Naive thymus-derived CD4-positive, alpha-beta T cell (primary cell): Measurements from ENCODE around the gene SEC61A1. TPM values are rescaled to one million over a fixed set of nuclear protein-coding genes. Genes with fewer than 3 reads are reported as not detected.
A peak's percentile ranks its signal among the peaks of the same experiment; 100 is the strongest.

ENCODE experiments used
- ATAC-seq: fragments of 150-1000 bp; cut with Tn5 transposase; 2 replicates; pipeline ENCODE4 v1.10.0; 2021; ENCODE audit warnings: mild to moderate bottlenecking, moderate library complexity
- CTCF ChIA-PET: fragments of 350-600 bp; sonication (Branson Sonifier 250); formaldehyde crosslinking; loops from one replicate; lab custom pipeline; 2021; ENCODE audit warnings: antibody characterized with exemption; lab: Charles Lee
- POLR2A ChIA-PET: fragments of 350-600 bp; sonication (Branson Sonifier 250); formaldehyde crosslinking; loops from one replicate; lab custom pipeline; 2021; ENCODE audit warnings: antibody characterized with exemption, inconsistent platforms; lab: Charles Lee
- DNase-seq, 9 donors: peaks; one replicate each; pipeline versions ENCODE4 v3.0.0 to v3.0.0-alpha.2; 2020 to 2022; ENCODE audit warnings: mixed read lengths in 1 of 9
- H3K27ac ChIP-seq: one replicate; pipeline ENCODE4 v1.7.0; 2013; ENCODE audit warnings: mild to moderate bottlenecking, low read depth, low read length, moderate library complexity
- H3K27me3 ChIP-seq, 2 donors: one replicate each; pipeline ENCODE4 v1.7.0; 2013; ENCODE audit warnings: low read length in 2 of 2, mild to moderate bottlenecking in 2 of 2, moderate library complexity in 2 of 2; ENCODE audit not compliant: control insufficient read depth in 2 of 2, insufficient read depth in 2 of 2
- H3K36me3 ChIP-seq, 3 experiments: 1 replicate in 2 of 3; 2 replicates in 1 of 3; pipeline ENCODE4 v1.7.0; 2013; ENCODE audit warnings: low read length in 3 of 3, mild to moderate bottlenecking in 3 of 3, moderate library complexity in 1 of 3; ENCODE audit not compliant: insufficient read depth in 3 of 3, control insufficient read depth in 2 of 3
- H3K4me1 ChIP-seq, 2 donors: one replicate each; pipeline ENCODE4 v1.7.0; 2013; ENCODE audit warnings: low read length in 2 of 2, mild to moderate bottlenecking in 2 of 2, moderate library complexity in 1 of 2; ENCODE audit not compliant: control insufficient read depth in 2 of 2, insufficient read depth in 2 of 2
- H3K4me3 ChIP-seq: 2 replicates; pipeline ENCODE4 v1.7.0; 2013; ENCODE audit warnings: mild to moderate bottlenecking, low read length
- H3K9me3 ChIP-seq, 3 experiments: 1 replicate in 2 of 3; 2 replicates in 1 of 3; pipeline ENCODE4 v1.7.0; 2013; ENCODE audit warnings: low read length in 3 of 3; ENCODE audit not compliant: control insufficient read depth in 2 of 3
- H3K27ac Mint-ChIP-seq, 9 donors: one replicate each; pipeline ENCODE4 v1.8.0; 2020 to 2022; ENCODE audit warnings: mixed read lengths in 9 of 9, mild to moderate bottlenecking in 8 of 9, moderate library complexity in 5 of 9, inconsistent platforms in 2 of 9
- H3K27me3 Mint-ChIP-seq, 5 donors: one replicate each; pipeline ENCODE4 v1.8.0; 2021 to 2022; ENCODE audit warnings: mixed read lengths in 5 of 5, mild to moderate bottlenecking in 1 of 5
- H3K36me3 Mint-ChIP-seq, 5 donors: one replicate each; pipeline ENCODE4 v1.8.0; 2020 to 2022; ENCODE audit warnings: mixed read lengths in 5 of 5, mild to moderate bottlenecking in 3 of 5, inconsistent platforms in 1 of 5
- H3K4me1 Mint-ChIP-seq, 7 donors: one replicate each; pipeline ENCODE4 v1.8.0; 2020 to 2022; ENCODE audit warnings: mixed read lengths in 7 of 7, mild to moderate bottlenecking in 3 of 7, inconsistent platforms in 1 of 7
- H3K4me3 Mint-ChIP-seq, 10 donors: one replicate each; pipeline ENCODE4 v1.8.0; 2020 to 2022; ENCODE audit warnings: mild to moderate bottlenecking in 10 of 10, mixed read lengths in 10 of 10, moderate library complexity in 6 of 10, inconsistent platforms in 2 of 10
- H3K9me3 Mint-ChIP-seq, 11 donors: one replicate each; pipeline ENCODE4 v1.8.0; 2020 to 2022; ENCODE audit warnings: mixed read lengths in 11 of 11, mild to moderate bottlenecking in 4 of 11, inconsistent platforms in 1 of 11, moderate library complexity in 1 of 11
- intact Hi-C, 2 donors: fragments of 100-400 bp; cut with micrococcal nuclease; formaldehyde crosslinking; loops; one replicate each; pipeline ENCODE4 v1.15.1; 2023
- polyA plus RNA-seq, 2 donors: library from polyadenylated mRNA; unstranded; fragments of 300-500 nt; fragmentation: Illumina TruSeq; gene quantifications; one replicate each; pipeline ENCODE4 v1.2.3, GENCODE V29; 2021
- total RNA-seq, 6 experiments: library from RNA in 5 of 6; stranded (reverse) in 5 of 6; gene quantifications; 1 replicate in 5 of 6; 2 replicates in 1 of 6; pipeline ENCODE4 v1.2.3 and lab custom pipeline; 2021 to 2026

SEC61A1 gene
- total and polyA plus RNA-seq, 7 experiments from 2014 or later: 94.8 to 219 (median 117) TPM

GRCh38 chr3:128040041-128040440, 12.2 kb upstream of the SEC61A1 start:
- Histone ChIP-seq H3K9me3 (no peaks in the 10 kb centered on the region), H3K27ac (no peak overlapping the region), H3K4me3 (no peak overlapping the region), H3K36me3 (no peaks in the 10 kb centered on the region), H3K4me1 (no peaks in the 10 kb centered on the region), H3K27me3 (no peaks in the 10 kb centered on the region)
- DNase-seq (no peak), ATAC-seq (no peak)
- H3K4me3 Mint-ChIP-seq: no peak overlapping the region
- intact Hi-C loops: no loop called here
- H3K9me3 Mint-ChIP-seq: peaks cover 0 to 2% (median 0%) of the 10 kb centered on the region in 11 donors
- CTCF ChIA-PET: no interaction called here
- no peak overlapping the region for H3K27ac Mint-ChIP-seq
- H3K36me3 Mint-ChIP-seq: no peaks in the 10 kb centered on the region
- H3K27me3 Mint-ChIP-seq: peaks cover 4 to 31% (median 10%) of the 10 kb centered on the region in 5 donors
- no peaks in the 10 kb centered on the region for H3K4me1 Mint-ChIP-seq
- POLR2A ChIA-PET: no interaction called here

GRCh38 chr3:128040660-128041059, 11.6 kb upstream of the SEC61A1 start:
- Mint-ChIP-seq H3K4me1 (no peaks in the 10 kb centered on the region), H3K36me3 (no peaks in the 10 kb centered on the region)
- no peak for ATAC-seq

GRCh38 chr3:128041344-128041743, 10.9 kb upstream of the SEC61A1 start:
- Histone ChIP-seq H3K4me3 (no peak overlapping the region), H3K9me3 (no peaks in the 10 kb centered on the region), H3K36me3 (no peaks in the 10 kb centered on the region), H3K27ac (no peak overlapping the region), H3K4me1 (no peaks in the 10 kb centered on the region), H3K27me3 (no peaks in the 10 kb centered on the region)
- no peaks in the 10 kb centered on the region for H3K4me1 Mint-ChIP-seq
- no peak overlapping the region for H3K4me3 Mint-ChIP-seq
- intact Hi-C loops: no loop called here
- H3K36me3 Mint-ChIP-seq: no peaks in the 10 kb centered on the region
- ChIA-PET CTCF (interaction anchor here (0.6 kb wide), 1 partner anchor 497 kb away, joined by 3 read pairs; no protein-coding TSS in a partner anchor), POLR2A (no interaction called here)
- no peak overlapping the region for H3K27ac Mint-ChIP-seq
- ATAC-seq (no peak), DNase-seq (no peak)
- peaks cover 0 to 2% (median 0%) of the 10 kb centered on the region in 11 donors for H3K9me3 Mint-ChIP-seq
- H3K27me3 Mint-ChIP-seq: peaks cover 4 to 35% (median 10%) of the 10 kb centered on the region in 5 donors

More at GRCh38 chr3:128040660-128041059, 11.6 kb upstream of the SEC61A1 start:
- Histone ChIP-seq H3K4me3 (no peak overlapping the region), H3K36me3 (no peaks in the 10 kb centered on the region), H3K4me1 (no peaks in the 10 kb centered on the region), H3K27ac (no peak overlapping the region), H3K27me3 (no peaks in the 10 kb centered on the region), H3K9me3 (no peaks in the 10 kb centered on the region)
- CTCF ChIA-PET: no interaction called here
- POLR2A ChIA-PET: no interaction called here
- Mint-ChIP-seq H3K9me3 (peaks cover 0 to 2% (median 0%) of the 10 kb centered on the region in 11 donors), H3K27ac (no peak overlapping the region), H3K27me3 (peaks cover 4 to 28% (median 10%) of the 10 kb centered on the region in 5 donors), H3K4me3 (no peak overlapping the region)
- intact Hi-C loops: no loop called here
- DNase-seq: no peak

- Mint-ChIP-seq H3K9me3 (no peaks in the 10 kb centered on the region), H3K36me3 (peaks cover 0 to 24% (median 5%) of the 10 kb centered on the region in 5 donors), H3K4me3 (peak overlapping the region in 5 of 10 donors; percentile 90 to 98 (median 93)), H3K4me1 (peaks cover 34 to 41% (median 40%) of the 10 kb centered on the region in 7 donors), H3K27me3 (peaks cover 0 to 28% (median 7%) of the 10 kb centered on the region in 5 donors), H3K27ac (no peak overlapping the region)
- Histone ChIP-seq H3K36me3 (peaks cover 0 to 18% (median 0%) of the 10 kb centered on the region in 3 experiments), H3K27ac (no peak overlapping the region), H3K9me3 (no peaks in the 10 kb centered on the region), H3K4me3 (no peak overlapping the region), H3K4me1 (peaks cover 28 to 36% of the 10 kb centered on the region in 2 donors), H3K27me3 (no peaks in the 10 kb centered on the region)
- DNase-seq (no peak), ATAC-seq (no peak)
- ChIA-PET POLR2A (interaction anchor here (0.6 kb wide), 1 partner anchor 95 kb away, joined by 3 read pairs; no protein-coding TSS in a partner anchor), CTCF (no interaction called here)
- intact Hi-C loops: loop anchor here (5.0 to 10.0 kb wide), 6 partner anchors 677 to 1346 kb away; partner anchors contain the start of genes CHCHD6 (in 1 of the 2), CNBP (in 1 of the 2), HMCES (in 1 of the 2) and RAB7A (in 1 of the 2)
These were observed 1.6 kb upstream of the SEC61A1 start for GRCh38 chr3:128050597-128050996.

GRCh38 chr3:128051459-128051836, 789 bp upstream of the SEC61A1 start:
- DNase-seq (no peak), ATAC-seq (no peak)
- Histone ChIP-seq H3K36me3 (peaks cover 0 to 26% (median 0%) of the 10 kb centered on the region in 3 experiments), H3K4me3 (peak overlapping the region; percentile 82), H3K4me1 (peaks cover 28 to 37% of the 10 kb centered on the region in 2 donors), H3K27me3 (no peaks in the 10 kb centered on the region), H3K9me3 (no peaks in the 10 kb centered on the region), H3K27ac (peak overlapping the region; percentile 80)
- peaks cover 36 to 44% (median 43%) of the 10 kb centered on the region in 7 donors for H3K4me1 Mint-ChIP-seq
- H3K27me3 Mint-ChIP-seq: peaks cover 0 to 21% (median 5%) of the 10 kb centered on the region in 5 donors
- intact Hi-C loops: loop anchor here (5.0 to 10.0 kb wide), 6 partner anchors 676 to 1347 kb away; partner anchors contain the start of genes CHCHD6 (in 1 of the 2), CNBP (in 1 of the 2), HMCES (in 1 of the 2) and RAB7A (in 1 of the 2)
- H3K4me3 Mint-ChIP-seq: peak overlapping the region; percentile 90 to 98 (median 94)
- peaks cover 0 to 27% (median 8%) of the 10 kb centered on the region in 5 donors for H3K36me3 Mint-ChIP-seq
- H3K27ac Mint-ChIP-seq: peak overlapping the region; percentile 87 to 98 (median 93)
- POLR2A ChIA-PET: interaction anchor here (0.6 to 1.4 kb wide), 3 partner anchors 15 to 476 kb away, joined by 3 read pairs; no protein-coding TSS in a partner anchor
- no peaks in the 10 kb centered on the region for H3K9me3 Mint-ChIP-seq
- CTCF ChIA-PET: no interaction called here

GRCh38 chr3:128052595-128053351, 536 bp downstream of the SEC61A1 start:
- peaks cover 36 to 44% (median 43%) of the 10 kb centered on the region in 7 donors for H3K4me1 Mint-ChIP-seq
- peaks cover 0 to 33% (median 8%) of the 10 kb centered on the region in 5 donors for H3K36me3 Mint-ChIP-seq
- Histone ChIP-seq H3K4me1 (peaks cover 28 to 37% of the 10 kb centered on the region in 2 donors), H3K27ac (peak overlapping the region; percentile 95), H3K27me3 (no peaks in the 10 kb centered on the region), H3K9me3 (no peaks in the 10 kb centered on the region), H3K4me3 (peak overlapping the region; percentile 80), H3K36me3 (peaks cover 0 to 34% (median 0%) of the 10 kb centered on the region in 3 experiments)
- H3K27ac Mint-ChIP-seq: peak overlapping the region; percentile 87 to 99 (median 97)
- CTCF ChIA-PET: no interaction called here
- H3K4me3 Mint-ChIP-seq: peak overlapping the region; percentile 90 to 98 (median 96)
- DNase-seq (no peak), ATAC-seq (peak; percentile 4)
- POLR2A ChIA-PET: interaction anchor here (0.7 to 1.6 kb wide), 7 partner anchors 13 to 662 kb away, joined by 3 to 5 read pairs (median 3); partner anchors contain the start of gene RUVBL1
- intact Hi-C loops: loop anchor here (1.0 to 10.0 kb wide), 20 partner anchors 23 to 1578 kb away; partner anchors contain the start of genes ABTB1 (in 2 of the 2), EEFSEC (in 2 of the 2), MCM2 (in 2 of the 2) and RUVBL1 (in 2 of the 2)
- peaks cover 0 to 14% (median 0%) of the 10 kb centered on the region in 5 donors for H3K27me3 Mint-ChIP-seq
- no peaks in the 10 kb centered on the region for H3K9me3 Mint-ChIP-seq
